ENCODE results near the gene BAHD1.
A peak's percentile ranks its signal among the peaks of the same experiment; 100 is the strongest.

BAHD1 gene

DNA sequence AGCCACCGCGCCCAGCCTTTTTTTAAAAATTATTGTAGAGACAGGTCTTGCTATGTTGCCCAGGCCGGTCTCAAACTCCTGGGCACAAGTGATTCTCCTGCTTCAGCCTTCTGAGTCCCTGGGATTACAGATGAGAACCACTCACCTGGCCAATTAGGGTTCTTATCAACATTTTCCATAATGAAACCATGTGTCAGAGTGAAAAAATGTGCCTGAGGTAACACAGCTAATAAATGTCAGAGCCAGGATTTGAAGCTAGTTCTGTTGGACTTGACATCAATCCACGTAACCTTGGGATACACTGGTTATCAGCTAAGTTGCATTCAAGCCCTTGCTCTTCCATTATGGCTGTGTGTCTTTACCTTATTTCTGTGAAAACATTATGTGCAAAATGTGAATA is 59.2 kb downstream of the BAHD1 start:
- no peak for DNase-seq (ENCODE audit: low read depth)

DNA sequence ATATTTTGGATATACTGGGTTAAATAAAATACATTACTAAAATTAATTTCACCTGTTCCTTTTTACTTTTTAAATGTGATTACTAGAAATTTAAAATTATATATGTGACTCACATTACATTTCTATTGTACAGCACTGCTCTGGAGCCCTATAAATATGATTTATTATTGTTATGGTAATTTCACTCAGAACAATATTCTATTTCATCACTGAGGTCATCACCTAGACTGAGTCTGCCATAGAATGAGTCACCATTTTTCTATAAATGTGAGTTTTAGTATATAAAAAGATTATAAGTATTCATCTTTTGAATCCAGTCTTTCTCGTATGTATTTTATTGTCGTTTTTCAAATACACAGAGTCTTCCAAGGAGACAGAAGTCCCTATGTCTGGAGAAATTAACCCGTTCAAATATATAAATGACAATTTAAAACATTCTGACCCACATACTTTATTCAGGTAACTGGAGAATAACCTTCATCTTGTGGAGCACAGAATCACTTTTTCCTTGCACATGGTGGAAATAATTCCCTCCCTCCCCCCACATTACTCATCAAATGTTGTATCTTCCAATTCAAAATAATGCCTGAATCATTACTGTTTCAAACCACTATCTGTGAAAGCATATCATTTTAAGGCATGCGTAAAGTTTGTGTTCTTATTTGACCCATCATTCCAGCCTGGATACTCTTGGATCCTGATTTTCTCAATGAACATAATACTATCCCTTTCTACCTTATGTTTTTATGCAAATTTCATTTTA is 60.0 kb downstream of the BAHD1 start:
- DNase-seq (ENCODE audit: low read depth): no peak

DNA sequence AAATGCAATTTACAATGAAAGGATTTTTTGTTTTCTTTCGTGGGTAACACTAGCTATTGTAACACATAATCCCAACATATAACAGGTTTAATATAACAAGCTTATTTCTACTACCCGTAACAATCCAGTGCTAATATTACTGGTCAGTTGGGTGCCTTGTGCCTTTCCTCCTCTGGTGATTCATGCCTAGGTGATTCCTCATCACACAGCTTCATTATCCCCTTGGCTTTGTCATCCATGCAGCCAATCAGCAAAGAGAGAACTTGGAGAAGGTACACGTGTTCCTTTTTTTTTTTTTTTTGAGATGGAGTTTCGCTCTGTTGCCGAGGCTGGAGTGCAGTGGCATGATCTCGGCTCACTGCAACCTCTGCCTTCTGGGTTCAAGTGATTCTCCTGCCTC is 60.7 kb downstream of the BAHD1 start:
- no peak for DNase-seq (ENCODE audit: low read depth)

DNA sequence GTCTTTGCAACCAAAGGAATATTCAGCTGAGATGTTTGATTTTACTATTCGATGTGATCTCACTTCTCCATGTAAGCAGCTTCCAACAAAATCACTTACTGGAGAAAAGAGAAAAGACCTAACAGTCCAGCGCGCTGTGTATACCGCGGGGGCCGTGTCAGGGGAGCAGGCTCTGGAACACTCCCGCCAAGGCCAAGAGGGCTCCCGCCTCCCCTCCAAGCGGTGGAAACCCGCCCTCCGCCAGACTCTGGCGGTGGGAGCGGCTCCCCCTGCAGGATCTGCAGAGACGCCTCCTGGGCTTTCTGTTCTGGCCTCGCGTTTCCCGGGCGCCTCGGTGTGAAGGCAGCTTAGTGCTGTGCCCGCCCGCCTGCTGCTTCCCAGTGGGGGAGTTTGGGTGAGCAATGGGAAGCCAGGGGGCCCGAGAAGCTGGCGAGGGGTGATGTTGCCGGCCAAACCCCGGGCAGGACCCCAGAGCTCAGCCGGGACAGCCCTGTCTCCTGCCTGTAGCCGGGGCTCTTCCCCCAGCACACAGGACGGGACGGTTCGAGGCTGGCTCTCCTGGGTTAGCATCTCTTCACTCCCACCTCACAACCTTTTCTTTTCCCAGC is 66.3 kb downstream of the BAHD1 start:
- peak; percentile 61 for DNase-seq (ENCODE audit: low read depth)

DNA sequence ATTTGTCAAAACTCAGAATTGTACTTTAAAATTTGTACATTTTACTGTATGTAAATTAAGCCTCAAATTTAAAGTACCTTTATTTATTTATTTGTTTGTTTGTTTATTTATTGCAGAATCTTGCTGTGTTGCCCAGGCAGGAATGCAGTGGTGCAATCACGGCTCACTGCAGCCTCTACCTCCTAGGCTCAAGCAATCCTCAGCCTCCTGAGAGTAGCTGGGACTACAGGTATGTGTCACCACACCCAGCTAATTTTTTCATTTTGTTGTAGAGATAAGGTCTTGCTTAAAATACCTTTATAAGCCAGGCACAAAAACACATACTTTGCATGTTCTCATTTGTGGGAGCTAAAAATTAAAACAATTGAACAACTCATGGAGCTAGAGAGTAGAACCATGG is 67.5 kb downstream of the BAHD1 start:
- DNase-seq (ENCODE audit: low read depth): no peak

DNA sequence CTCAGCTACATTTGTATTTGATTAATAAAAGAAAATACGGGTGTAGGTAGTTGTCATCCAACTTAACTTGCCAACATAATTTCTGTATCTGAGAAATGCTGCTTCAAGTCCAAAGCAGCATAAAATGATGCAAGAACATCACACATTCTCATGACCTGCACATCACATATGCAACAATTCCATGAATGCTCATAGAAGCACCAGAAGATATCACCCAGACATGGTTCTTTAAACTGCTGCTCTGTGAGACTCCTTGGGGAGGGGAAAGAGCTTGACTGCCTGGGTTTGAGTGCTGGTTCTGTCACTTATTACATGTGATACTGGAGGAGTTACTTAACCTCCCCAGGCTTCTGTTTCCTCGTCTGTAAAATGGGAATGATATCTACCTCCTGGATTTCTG is 69.4 kb downstream of the BAHD1 start:
- DNase-seq (ENCODE audit: low read depth): no peak

DNA sequence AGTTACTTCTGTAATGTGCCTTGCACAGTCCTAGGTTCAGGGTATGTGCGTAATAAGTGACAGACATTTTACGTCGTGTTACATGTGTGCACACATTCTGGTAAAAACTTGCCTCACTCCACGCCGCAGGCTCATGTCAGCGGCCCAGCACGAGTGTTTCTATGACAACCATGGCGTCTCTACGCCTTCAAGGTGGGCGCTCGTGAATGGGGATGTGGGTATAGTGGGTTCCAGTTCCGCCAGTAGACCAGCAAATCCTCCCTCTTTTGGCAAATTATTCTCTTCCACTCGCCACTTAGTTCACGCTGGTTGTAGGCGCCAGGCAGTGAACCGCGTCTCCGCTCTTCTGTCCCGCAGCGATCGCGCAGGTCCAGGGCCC is 70.3 kb downstream of the BAHD1 start:
- DNase-seq (ENCODE audit: low read depth): no peak

DNA sequence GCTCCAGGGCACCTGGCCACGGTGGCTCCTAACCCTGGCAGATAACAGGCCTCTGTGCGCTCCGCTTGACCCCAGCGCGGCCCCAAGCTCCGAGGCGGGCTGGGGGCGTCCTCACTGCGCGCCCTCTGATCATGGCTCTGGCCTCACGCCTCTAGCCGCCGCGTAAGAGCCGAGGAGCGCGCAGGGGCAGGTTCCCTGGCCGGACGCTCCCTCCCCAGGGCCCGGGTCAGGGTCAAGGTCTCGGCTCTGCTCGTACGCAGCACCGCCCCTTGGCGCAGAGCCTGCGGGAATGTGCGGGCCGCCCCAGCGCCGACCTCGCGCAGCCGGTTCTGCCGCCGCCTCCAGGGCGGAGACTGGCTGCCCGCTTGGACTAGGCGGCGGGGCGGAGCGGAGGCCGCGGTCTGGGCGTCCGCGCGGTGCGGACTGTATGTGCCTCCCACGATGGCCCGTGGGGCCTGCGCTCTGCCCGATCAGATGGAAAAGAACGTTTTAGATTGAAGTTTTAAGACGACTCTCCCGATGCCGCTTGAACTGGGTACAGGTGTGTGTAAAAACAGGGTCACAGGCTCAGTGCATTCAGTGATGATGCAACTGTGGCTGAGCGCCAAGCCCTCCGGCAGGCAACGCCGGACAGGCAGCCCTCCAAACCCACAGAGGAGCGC is 70.8 kb downstream of the BAHD1 start:
- DNase-seq (ENCODE audit: low read depth): peak; percentile 30

DNA sequence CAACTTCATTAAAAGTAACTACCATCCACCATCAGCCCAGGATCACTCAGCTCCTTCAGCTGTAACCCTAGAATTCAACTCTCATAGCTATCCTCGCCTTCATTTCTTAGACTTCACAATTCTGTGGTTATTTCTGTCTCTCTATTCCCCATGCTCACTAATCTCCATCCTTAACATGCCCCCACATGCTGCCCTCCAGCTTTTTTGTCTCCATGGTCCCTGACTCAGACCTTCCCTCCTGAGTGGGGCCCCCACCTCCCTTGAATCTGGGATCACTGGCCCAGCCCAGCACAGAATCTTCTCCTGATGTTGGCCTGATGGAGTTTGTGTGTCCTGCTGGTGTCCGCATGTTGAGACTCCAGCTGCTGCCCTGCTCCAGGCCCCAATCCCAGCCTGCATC is 71.7 kb downstream of the BAHD1 start:
- DNase-seq (ENCODE audit: low read depth): no peak

DNA sequence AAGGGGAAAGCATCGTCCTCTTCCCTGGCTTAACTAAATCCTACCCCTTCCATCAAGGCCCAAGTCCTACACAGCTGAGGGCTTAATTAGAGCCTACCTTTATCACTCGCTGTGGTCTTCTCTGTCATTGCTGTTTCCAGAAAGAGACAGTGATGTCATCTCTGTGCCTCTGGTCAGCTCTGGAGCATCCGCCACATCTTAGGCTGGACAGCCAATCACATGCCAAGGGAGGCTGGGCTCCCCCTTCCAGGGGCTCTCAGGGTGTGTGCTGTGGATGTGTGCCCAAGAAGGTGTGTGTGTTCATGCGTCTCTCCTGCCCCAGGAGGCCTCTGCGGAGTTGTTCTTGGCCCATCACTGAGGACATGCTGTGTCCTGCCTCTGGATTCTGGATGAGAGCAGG is 72.9 kb downstream of the BAHD1 start:
- no peak for DNase-seq (ENCODE audit: low read depth)

DNA sequence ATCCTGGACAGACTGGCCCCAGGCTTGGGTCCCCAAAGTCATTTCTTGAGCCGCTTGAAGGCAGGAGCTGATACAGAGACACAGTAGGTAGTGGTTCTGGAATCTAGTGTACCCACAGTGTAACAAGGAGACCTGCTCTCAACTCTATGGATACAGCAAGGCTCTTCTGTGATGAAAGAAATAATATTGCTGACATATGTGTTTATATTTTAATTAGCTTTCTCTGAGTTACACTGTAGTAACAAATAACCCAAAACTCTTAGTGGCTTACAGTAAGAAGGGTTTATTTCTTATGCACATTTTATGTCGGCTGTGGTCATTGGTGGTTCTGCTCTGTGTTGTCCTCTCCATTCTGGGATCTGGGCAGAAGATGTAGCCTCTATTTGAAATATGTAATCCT is 75.6 kb downstream of the BAHD1 start:
- no peak for DNase-seq (ENCODE audit: low read depth)

Measured in fibroblast of gingiva (primary cell).